PC-9 (cell line): ENCODE data around the gene ZFYVE9.

Experiments used
- CTCF ChIP-seq: fragments of 200-600 bp; sonication (generic); conservative IDR thresholded peaks from 2 replicates; pipeline ENCODE4 v1.6.1; 2017; ENCODE audit warnings: mixed run types, antibody characterized with exemption, mild to moderate bottlenecking, moderate library complexity
- EZH2 ChIP-seq: fragments of 200-600 bp; sonication (generic); IDR thresholded peaks from 2 replicates; pipeline ENCODE4 v1.8.0; 2017; ENCODE audit warnings: antibody characterized with exemption, low read depth

- TF ChIP-seq EZH2: no peak
- TF ChIP-seq CTCF: no peak
Observed at GRCh38 chr1:52119301-52120079, 22.4 kb upstream of the ZFYVE9 start.
